ENCODE results near the gene TRMT61A.

Gene TRMT61A

DNA sequence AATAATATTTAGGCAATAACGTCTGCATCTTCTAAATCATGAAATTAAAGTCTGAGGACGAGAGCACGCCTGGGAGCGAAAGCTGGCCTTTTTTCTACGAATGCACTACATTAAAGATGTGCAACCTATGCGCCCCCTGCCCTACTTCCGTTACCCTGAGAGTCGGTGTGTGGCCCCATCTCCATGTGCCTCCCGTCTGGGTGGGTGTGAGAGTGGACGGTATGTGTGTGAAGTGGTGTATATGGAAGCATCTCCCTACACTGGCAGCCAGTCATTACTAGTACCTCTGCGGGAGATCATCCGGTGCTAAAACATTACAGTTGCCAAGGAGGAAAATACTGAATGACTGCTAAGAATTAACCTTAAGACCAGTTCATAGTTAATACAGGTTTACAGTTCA lies 25.7 kb upstream of the TRMT61A start:
- POLR2A ChIA-PET = no interaction called here
- no peak for DNase-seq (ENCODE audit: extremely low spot score)
- TF ChIP-seq FOXK2 (IDR thresholded peaks at IDR 0.05) (no peak), SP1 (IDR thresholded peaks at IDR 0.05) (no peak), HDGF (IDR thresholded peaks at IDR 0.05; ENCODE audit: borderline replicate concordance) (no peak), FOXA1 (IDR thresholded peaks at IDR 0.05) (no peak), ELF4 (IDR thresholded peaks at IDR 0.05) (no peak), FOXM1 (IDR thresholded peaks at IDR 0.05; ENCODE audit: borderline replicate concordance) (no peak), NFRKB (IDR thresholded peaks at IDR 0.05) (no peak), ZNF384 (IDR thresholded peaks at IDR 0.05) (no peak), LEF1 (IDR thresholded peaks at IDR 0.05; ENCODE audit: borderline replicate concordance) (no peak), BHLHE40 (IDR thresholded peaks at IDR 0.05; ENCODE audit: borderline replicate concordance) (no peak), TARDBP (IDR thresholded peaks at IDR 0.05) (no peak), CTBP1 (IDR thresholded peaks at IDR 0.05; ENCODE audit: borderline replicate concordance) (no peak), ARNT (IDR thresholded peaks at IDR 0.05) (no peak), SUZ12 (IDR thresholded peaks at IDR 0.05) (no peak), L3MBTL2 (conservative IDR thresholded peaks at IDR 0.05) (no peak)
- TF ChIP-seq, protein P1, sequence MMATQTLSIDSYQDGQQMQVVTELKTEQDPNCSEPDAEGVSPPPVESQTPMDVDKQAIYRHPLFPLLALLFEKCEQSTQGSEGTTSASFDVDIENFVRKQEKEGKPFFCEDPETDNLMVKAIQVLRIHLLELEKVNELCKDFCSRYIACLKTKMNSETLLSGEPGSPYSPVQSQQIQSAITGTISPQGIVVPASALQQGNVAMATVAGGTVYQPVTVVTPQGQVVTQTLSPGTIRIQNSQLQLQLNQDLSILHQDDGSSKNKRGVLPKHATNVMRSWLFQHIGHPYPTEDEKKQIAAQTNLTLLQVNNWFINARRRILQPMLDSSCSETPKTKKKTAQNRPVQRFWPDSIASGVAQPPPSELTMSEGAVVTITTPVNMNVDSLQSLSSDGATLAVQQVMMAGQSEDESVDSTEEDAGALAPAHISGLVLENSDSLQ (IDR thresholded peaks at IDR 0.05) = no peak
- CTCF ChIA-PET = interaction anchor here (0.6 kb wide), 1 partner anchor 112 kb away, joined by 3 read pairs; no protein-coding TSS in a partner anchor

DNA sequence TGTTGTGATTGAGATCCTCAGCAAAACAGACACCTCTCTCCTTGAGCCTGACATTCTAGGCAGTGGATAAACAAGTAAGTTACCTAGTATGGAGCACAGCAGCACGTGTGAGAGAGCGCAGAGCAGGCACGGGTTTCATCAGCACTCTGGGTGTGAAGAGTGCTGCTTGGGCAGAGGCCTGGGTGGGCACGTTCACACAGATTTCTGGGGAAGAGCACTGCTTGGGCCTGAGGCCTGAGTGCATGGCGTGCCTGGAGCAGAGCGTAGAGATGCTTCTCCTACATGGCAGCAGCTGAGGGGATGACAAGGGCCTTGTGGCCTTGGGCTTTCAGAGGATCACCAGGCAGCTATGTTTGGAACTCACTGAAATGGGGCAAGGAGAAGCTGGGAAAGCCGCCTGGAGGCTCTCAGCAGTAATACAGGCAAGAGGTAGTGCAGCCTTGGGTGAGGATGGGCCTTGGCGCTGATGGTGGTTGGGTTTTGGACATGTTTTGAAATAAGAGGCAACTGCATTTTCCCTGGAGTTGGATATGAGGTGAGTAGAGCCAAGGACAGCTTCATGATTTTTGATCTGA lies 23.9 kb upstream of the TRMT61A start:
- DNase-seq (ENCODE audit: extremely low spot score) = no peak
- CTCF ChIA-PET = interaction anchor here (1.0 kb wide), 1 partner anchor 24 kb away, joined by 3 read pairs; the partner anchor contains the start of gene TRMT61A
- POLR2A ChIA-PET = no interaction called here
- TF ChIP-seq CTBP1 (IDR thresholded peaks at IDR 0.05; ENCODE audit: borderline replicate concordance) = no peak
- TF ChIP-seq SP1 (IDR thresholded peaks at IDR 0.05) = no peak
- TF ChIP-seq, protein P1 (IDR thresholded peaks at IDR 0.05) = no peak
- no peak for TF ChIP-seq FOXA1 (IDR thresholded peaks at IDR 0.05)
- no peak for TF ChIP-seq FOXM1 (IDR thresholded peaks at IDR 0.05; ENCODE audit: borderline replicate concordance)
- TF ChIP-seq BHLHE40 (IDR thresholded peaks at IDR 0.05; ENCODE audit: borderline replicate concordance) = no peak
- no peak for TF ChIP-seq L3MBTL2 (conservative IDR thresholded peaks at IDR 0.05)
- no peak for TF ChIP-seq NFRKB (IDR thresholded peaks at IDR 0.05)
- no peak for TF ChIP-seq TARDBP (IDR thresholded peaks at IDR 0.05)
- TF ChIP-seq SUZ12 (IDR thresholded peaks at IDR 0.05) = no peak
- no peak for TF ChIP-seq ARNT (IDR thresholded peaks at IDR 0.05)
- no peak for TF ChIP-seq ELF4 (IDR thresholded peaks at IDR 0.05)
- TF ChIP-seq LEF1 (IDR thresholded peaks at IDR 0.05; ENCODE audit: borderline replicate concordance) = no peak
- no peak for TF ChIP-seq HDGF (IDR thresholded peaks at IDR 0.05; ENCODE audit: borderline replicate concordance)

DNA sequence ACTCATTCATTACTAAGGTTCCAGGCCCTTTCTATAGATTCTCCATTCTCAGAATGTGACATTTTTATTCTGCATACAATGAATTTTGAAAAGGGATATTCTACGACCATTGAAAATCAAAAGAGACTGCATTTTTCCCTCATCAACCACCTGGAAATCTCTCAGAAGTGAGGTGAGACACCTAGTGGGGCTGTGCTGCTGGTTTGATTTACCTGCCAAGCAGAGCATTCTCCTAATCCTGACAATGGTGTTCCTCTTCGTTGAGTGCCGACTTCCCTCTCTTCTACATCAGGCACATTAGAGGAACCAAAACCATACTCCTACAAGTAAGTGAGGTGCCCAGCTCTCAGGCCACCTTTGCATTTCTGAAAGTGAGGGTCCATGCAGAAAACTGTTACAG lies 21.2 kb upstream of the TRMT61A start:
- TF ChIP-seq ELF4 (IDR thresholded peaks at IDR 0.05) (no peak), FOXM1 (IDR thresholded peaks at IDR 0.05; ENCODE audit: borderline replicate concordance) (no peak), ARNT (IDR thresholded peaks at IDR 0.05) (no peak), ZNF384 (IDR thresholded peaks at IDR 0.05) (no peak), L3MBTL2 (conservative IDR thresholded peaks at IDR 0.05) (no peak), SUZ12 (IDR thresholded peaks at IDR 0.05) (no peak), FOXA1 (IDR thresholded peaks at IDR 0.05) (no peak), SP1 (IDR thresholded peaks at IDR 0.05) (no peak), FOXK2 (IDR thresholded peaks at IDR 0.05) (no peak), NFRKB (IDR thresholded peaks at IDR 0.05) (no peak), CTBP1 (IDR thresholded peaks at IDR 0.05; ENCODE audit: borderline replicate concordance) (no peak), HDGF (IDR thresholded peaks at IDR 0.05; ENCODE audit: borderline replicate concordance) (no peak)
- no peak for DNase-seq (ENCODE audit: extremely low spot score)
- POLR2A ChIA-PET = interaction anchor here (1.1 kb wide), 1 partner anchor 15 kb away, joined by 5 read pairs; the partner anchor contains the start of gene CKB
- CTCF ChIA-PET = no interaction called here

DNA sequence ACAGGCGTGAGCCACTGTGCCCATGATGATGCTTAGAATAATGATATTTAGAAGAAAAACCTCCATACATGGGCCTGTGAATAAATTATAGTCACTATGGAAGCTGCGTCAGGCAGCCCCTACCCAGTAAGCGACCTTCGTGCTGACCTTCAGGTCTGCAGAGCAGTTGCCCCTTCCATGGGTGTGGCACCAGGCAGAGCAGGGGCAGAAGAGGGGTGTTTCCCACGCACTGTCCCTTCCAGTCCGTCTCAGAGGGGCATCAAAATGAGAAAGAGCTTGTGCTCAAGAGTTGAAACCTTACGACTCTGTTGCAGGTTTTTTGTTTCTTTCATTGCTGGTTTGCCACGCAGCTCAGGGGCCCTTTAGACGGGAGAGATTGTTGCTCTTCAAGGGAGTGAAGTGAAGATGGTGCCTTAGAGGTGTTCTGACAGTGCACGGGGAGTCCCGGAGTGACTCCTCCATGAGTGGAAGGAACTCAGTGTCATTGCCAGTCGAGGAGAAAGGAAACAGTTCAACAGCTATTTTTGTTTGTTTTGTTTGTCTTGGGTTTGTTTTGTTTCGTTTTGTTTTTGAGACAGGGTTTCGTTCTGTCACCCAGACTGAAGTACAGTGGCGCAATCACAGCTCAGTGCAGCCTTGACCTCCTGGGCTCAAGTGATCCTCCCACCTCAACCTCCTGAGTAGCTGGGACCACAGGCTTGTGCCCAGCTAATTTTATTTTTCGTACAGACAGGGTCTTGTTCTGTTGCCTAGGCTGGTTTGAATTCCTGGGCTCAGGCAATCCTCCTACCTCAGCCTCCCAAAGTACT lies 20.3 kb upstream of the TRMT61A start:
- CTCF ChIA-PET = interaction anchor here (0.6 kb wide), 1 partner anchor 11 kb away, joined by 6 read pairs; no protein-coding TSS in a partner anchor
- POLR2A ChIA-PET = no interaction called here

More for the DNA sequence above, 20.3 kb upstream of the TRMT61A start:
- TF ChIP-seq, protein P1 (IDR thresholded peaks at IDR 0.05) = no peak
- no peak for TF ChIP-seq FOXK2 (IDR thresholded peaks at IDR 0.05)
- no peak for TF ChIP-seq SP1 (IDR thresholded peaks at IDR 0.05)
- TF ChIP-seq NFRKB (IDR thresholded peaks at IDR 0.05) = no peak
- TF ChIP-seq BHLHE40 (IDR thresholded peaks at IDR 0.05; ENCODE audit: borderline replicate concordance) = no peak
- no peak for TF ChIP-seq LEF1 (IDR thresholded peaks at IDR 0.05; ENCODE audit: borderline replicate concordance)
- no peak for TF ChIP-seq CTBP1 (IDR thresholded peaks at IDR 0.05; ENCODE audit: borderline replicate concordance)
- TF ChIP-seq TARDBP (IDR thresholded peaks at IDR 0.05) = no peak
- no peak for TF ChIP-seq ELF4 (IDR thresholded peaks at IDR 0.05)
- no peak for TF ChIP-seq ARNT (IDR thresholded peaks at IDR 0.05)
- no peak for TF ChIP-seq L3MBTL2 (conservative IDR thresholded peaks at IDR 0.05)
- no peak for DNase-seq (ENCODE audit: extremely low spot score)
